PC-3 (cell line): ENCODE measurements around the gene AGAP1. TPM values are rescaled to one million over a fixed set of nuclear protein-coding genes. Genes with fewer than 3 reads are reported as not detected.
A peak's percentile ranks its signal among the peaks of the same experiment; 100 is the strongest.

Source experiments
- ATAC-seq: fragments of 200-7000 bp; cut with Tn5 transposase; 2 replicates; pipeline ENCODE4 v1.9.1; 2020; ENCODE audit warnings: mild to moderate bottlenecking, moderate library complexity
- BruUV-seq: library from RNA; stranded (reverse); fragments of 400-500 nt; replicated peaks from 2 replicates; lab custom pipeline; 2021; lab: Mats Ljungman, UMichigan
- CTCF ChIA-PET: fragments of 300-600 bp; sonication (Branson Sonifier 250); formaldehyde crosslinking; loops from one replicate; lab custom pipeline; 2022; ENCODE audit warnings: antibody characterized with exemption; lab: Charles Lee
- POLR2A ChIA-PET: fragments of 300-600 bp; sonication (Branson Sonifier 250); formaldehyde crosslinking; loops from one replicate; lab custom pipeline; 2022; ENCODE audit warnings: antibody characterized with exemption; ENCODE audit not compliant: unreplicated experiment; lab: Charles Lee
- DNase-seq: peaks from one replicate; pipeline ENCODE4 v3.0.0-alpha.2; 2015
- H2AFZ ChIP-seq: fragments of 300-600 bp; sonication (generic); 2 replicates; pipeline ENCODE4 v1.6.0; 2016; ENCODE audit warnings: antibody characterized with exemption, low read length
- H3F3A ChIP-seq: fragments of 300-600 bp; sonication (generic); one replicate; pipeline ENCODE4 v1.6.0; 2017; ENCODE audit warnings: antibody characterized with exemption, low read length, control low read depth, mild to moderate bottlenecking; ENCODE audit not compliant: unreplicated experiment
- H3K27ac ChIP-seq: fragments of 300-600 bp; sonication (generic); 2 replicates; pipeline ENCODE4 v1.5.1; 2016; ENCODE audit warnings: mild to moderate bottlenecking, low read length
- H3K27me3 ChIP-seq: fragments of 300-600 bp; sonication (generic); 2 replicates; pipeline ENCODE4 v1.6.1; 2016; ENCODE audit warnings: low read length, mixed read lengths
- H3K36me3 ChIP-seq: fragments of 300-600 bp; sonication (generic); 2 replicates; pipeline ENCODE4 v1.6.1; 2016; ENCODE audit warnings: low read depth, mixed run types, low read length, mixed read lengths
- H3K4me1 ChIP-seq: fragments of 300-600 bp; sonication (generic); 2 replicates; pipeline ENCODE4 v1.5.1; 2016; ENCODE audit warnings: low read length; ENCODE audit not compliant: insufficient read depth
- H3K4me2 ChIP-seq: fragments of 300-600 bp; sonication (generic); 2 replicates; pipeline ENCODE4 v1.6.0; 2016; ENCODE audit warnings: low read length
- H3K4me3 ChIP-seq: fragments of 300-600 bp; sonication (generic); 2 replicates; pipeline ENCODE4 v1.5.1; 2016; ENCODE audit warnings: mild to moderate bottlenecking, low read length, mixed read lengths
- H3K79me2 ChIP-seq: fragments of 300-600 bp; sonication (generic); 2 replicates; pipeline ENCODE4 v1.6.1; 2017; ENCODE audit warnings: low read length, mixed read lengths
- H3K9ac ChIP-seq: fragments of 300-600 bp; sonication (generic); 2 replicates; pipeline ENCODE4 v1.6.0; 2016; ENCODE audit warnings: mild to moderate bottlenecking, low read length
- H3K9me2 ChIP-seq: fragments of 300-600 bp; sonication (generic); replicated peaks from 2 replicates; pipeline ENCODE4 v1.6.1; 2016; ENCODE audit warnings: mixed run types, low read length, mixed read lengths
- H3K9me3 ChIP-seq: fragments of 300-600 bp; sonication (generic); 2 replicates; pipeline ENCODE4 v1.6.1; 2016; ENCODE audit warnings: low read length, mixed read lengths
- H4K20me1 ChIP-seq: fragments of 300-600 bp; sonication (generic); 2 replicates; pipeline ENCODE4 v1.6.1; 2016; ENCODE audit warnings: low read length, mixed read lengths
- EZH2 ChIP-seq: fragments of 300-600 bp; sonication (generic); IDR thresholded peaks from one replicate; pipeline ENCODE4 v1.6.1; 2017; ENCODE audit warnings: antibody characterized with exemption, mild to moderate bottlenecking, low read length; ENCODE audit not compliant: unreplicated experiment
- EZH2phosphoT487 ChIP-seq: fragments of 300-600 bp; sonication (generic); IDR thresholded peaks from 2 replicates; pipeline ENCODE4 v1.6.1; 2018; ENCODE audit warnings: mild to moderate bottlenecking, antibody characterized with exemption, low read length, borderline replicate concordance
- intact Hi-C: fragments of 100-400 bp; cut with micrococcal nuclease; formaldehyde crosslinking; loops from 2 replicates; pipeline ENCODE4 v1.9.0; 2023
- total RNA-seq: library from RNA; depleted of rRNA; stranded (reverse); fragments of >200 nt; gene quantifications from 2 replicates; pipeline ENCODE4 v1.2.3, GENCODE V29; 2014
- TF ChIP-seq, protein P1 (sequence below): fragments of 300-600 bp; sonication (generic); conservative IDR thresholded peaks from 2 replicates; pipeline ENCODE4 v1.5.1; 2017; ENCODE audit warnings: antibody characterized with exemption, low read depth, mild to moderate bottlenecking, low read length

The AGAP1 gene
- total RNA-seq, 1 experiment from 2014 or later: 31.0 TPM

DNA sequence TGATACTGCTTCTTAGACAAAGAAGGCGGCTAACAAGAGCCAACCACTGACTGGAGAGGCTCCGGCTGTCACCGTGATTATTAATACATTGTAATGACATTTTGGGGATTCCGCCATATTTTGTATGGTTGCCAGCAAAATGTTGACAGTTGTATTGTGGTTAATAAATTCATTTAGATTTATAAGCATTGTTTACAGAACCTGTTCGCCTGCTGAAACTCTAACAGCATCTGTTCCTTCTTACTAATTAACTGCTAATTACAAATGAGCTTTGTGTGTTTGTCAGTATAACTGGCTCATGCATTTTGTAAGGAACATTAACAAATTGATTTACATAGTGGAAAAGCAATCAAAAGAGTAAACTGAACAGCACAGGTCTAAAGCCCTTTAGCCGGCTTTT lies 342.0 kb downstream of the AGAP1 start:
- Histone ChIP-seq H3K9ac (no peak overlapping the region), H3K4me3 (no peak overlapping the region), H3F3A (no peaks in the 10 kb centered on the region), H3K9me3 (no peaks in the 10 kb centered on the region), H3K27me3 (no peaks in the 10 kb centered on the region), H3K9me2 (no peaks in the 10 kb centered on the region), H4K20me1 (no peaks in the 10 kb centered on the region), H3K4me2 (no peak overlapping the region), H3K4me1 (peaks cover 8% of the 10 kb centered on the region; the same call in 1 of the 2 replicates), H3K79me2 (no peaks in the 10 kb centered on the region), H3K36me3 (peaks cover 3% of the 10 kb centered on the region; the same call in 1 of the 2 replicates), H3K27ac (no peak overlapping the region), H2AFZ (no peak overlapping the region)
- intact Hi-C loops: no loop called here
- BruUV-seq: no TSS peak
- TF ChIP-seq EZH2 (no peak), EZH2phosphoT487 (no peak)
- TF ChIP-seq, protein P1, sequence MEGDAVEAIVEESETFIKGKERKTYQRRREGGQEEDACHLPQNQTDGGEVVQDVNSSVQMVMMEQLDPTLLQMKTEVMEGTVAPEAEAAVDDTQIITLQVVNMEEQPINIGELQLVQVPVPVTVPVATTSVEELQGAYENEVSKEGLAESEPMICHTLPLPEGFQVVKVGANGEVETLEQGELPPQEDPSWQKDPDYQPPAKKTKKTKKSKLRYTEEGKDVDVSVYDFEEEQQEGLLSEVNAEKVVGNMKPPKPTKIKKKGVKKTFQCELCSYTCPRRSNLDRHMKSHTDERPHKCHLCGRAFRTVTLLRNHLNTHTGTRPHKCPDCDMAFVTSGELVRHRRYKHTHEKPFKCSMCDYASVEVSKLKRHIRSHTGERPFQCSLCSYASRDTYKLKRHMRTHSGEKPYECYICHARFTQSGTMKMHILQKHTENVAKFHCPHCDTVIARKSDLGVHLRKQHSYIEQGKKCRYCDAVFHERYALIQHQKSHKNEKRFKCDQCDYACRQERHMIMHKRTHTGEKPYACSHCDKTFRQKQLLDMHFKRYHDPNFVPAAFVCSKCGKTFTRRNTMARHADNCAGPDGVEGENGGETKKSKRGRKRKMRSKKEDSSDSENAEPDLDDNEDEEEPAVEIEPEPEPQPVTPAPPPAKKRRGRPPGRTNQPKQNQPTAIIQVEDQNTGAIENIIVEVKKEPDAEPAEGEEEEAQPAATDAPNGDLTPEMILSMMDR: no peak
- ATAC-seq (no peak), DNase-seq (no peak)
- POLR2A ChIA-PET: no interaction called here
- CTCF ChIA-PET: no interaction called here

- Histone ChIP-seq H3K36me3 (peaks cover 3% of the 10 kb centered on the region; the same call in 1 of the 2 replicates), H3F3A (no peaks in the 10 kb centered on the region), H3K9me2 (no peaks in the 10 kb centered on the region), H3K4me2 (no peak overlapping the region), H3K27ac (no peak overlapping the region), H3K4me3 (no peak overlapping the region), H3K4me1 (peaks cover 8% of the 10 kb centered on the region; the same call in 1 of the 2 replicates), H4K20me1 (no peaks in the 10 kb centered on the region), H2AFZ (no peak overlapping the region), H3K79me2 (no peaks in the 10 kb centered on the region), H3K27me3 (no peaks in the 10 kb centered on the region), H3K9me3 (no peaks in the 10 kb centered on the region), H3K9ac (no peak overlapping the region)
- ChIA-PET CTCF (no interaction called here), POLR2A (no interaction called here)
- TF ChIP-seq EZH2phosphoT487 (no peak), EZH2 (no peak)
- TF ChIP-seq, protein P1: no peak
- BruUV-seq: no TSS peak
- ATAC-seq: no peak
- peak; percentile 43 for DNase-seq
- intact Hi-C loops: no loop called here
Observed at GRCh38 chr2:235836491-235836911, 342.7 kb downstream of the AGAP1 start.

GRCh38 chr2:235839226-235839625 lies 345.4 kb downstream of the AGAP1 start:
- H3K4me1 ChIP-seq: peaks cover 8% of the 10 kb centered on the region; the same call in 1 of the 2 replicates
- CTCF ChIA-PET: no interaction called here
- DNase-seq: no peak
- ATAC-seq: no peak
- no peaks in the 10 kb centered on the region for H4K20me1 ChIP-seq
- H3K9ac ChIP-seq: no peak overlapping the region
- BruUV-seq: no TSS peak
- intact Hi-C loops: no loop called here
- no peaks in the 10 kb centered on the region for H3F3A ChIP-seq
- no peak overlapping the region for H3K4me2 ChIP-seq
- H3K27ac ChIP-seq: no peak overlapping the region
- no peak overlapping the region for H3K4me3 ChIP-seq
- peaks cover 3% of the 10 kb centered on the region; the same call in 1 of the 2 replicates for H3K36me3 ChIP-seq
- no peaks in the 10 kb centered on the region for H3K9me2 ChIP-seq
- POLR2A ChIA-PET: no interaction called here
- no peaks in the 10 kb centered on the region for H3K27me3 ChIP-seq
- no peaks in the 10 kb centered on the region for H3K79me2 ChIP-seq
- H3K9me3 ChIP-seq: no peaks in the 10 kb centered on the region
- TF ChIP-seq EZH2: no peak
- TF ChIP-seq, protein P1: no peak
- no peak for TF ChIP-seq EZH2phosphoT487
- no peak overlapping the region for H2AFZ ChIP-seq
